WI38 (cell line): ENCODE data around the gene MACO1.
"Not testable (repeated sequence)": the region's sequence is repeated elsewhere in the genome, so short reads cannot be mapped to it uniquely, and the experiment has no call there.

Experiments
- H3K4me3 ChIP-seq: 2 replicates; pipeline ENCODE4 v1.5.1; 2011; ENCODE audit warnings: low read depth, mild to moderate bottlenecking, control low read depth, low read length
- CTCF ChIP-seq: IDR thresholded peaks from 2 replicates; pipeline ENCODE4 v1.5.1; 2012; ENCODE audit warnings: low read depth, mild to moderate bottlenecking, control low read depth, low read length

MACO1 gene

GRCh38 chr1:25442178-25442577 is 11.5 kb downstream of the MACO1 start:
- TF ChIP-seq CTCF = no peak
- H3K4me3 ChIP-seq = no peak overlapping the region

GRCh38 chr1:25443030-25443699 is 12.5 kb downstream of the MACO1 start:
- no peak for TF ChIP-seq CTCF
- no peak overlapping the region for H3K4me3 ChIP-seq

- H3K4me3 ChIP-seq = not testable (repeated sequence)
Measured at GRCh38 chr1:25444604-25445003, 13.9 kb downstream of the MACO1 start.

- TF ChIP-seq CTCF = no peak
Measured at GRCh38 chr1:25445993-25446538, 15.4 kb downstream of the MACO1 start.

GRCh38 chr1:25447547-25447946 is 16.9 kb downstream of the MACO1 start:
- no peak for TF ChIP-seq CTCF
- H3K4me3 ChIP-seq = no peak overlapping the region

More at GRCh38 chr1:25445993-25446538, 15.4 kb downstream of the MACO1 start:
- no peak overlapping the region for H3K4me3 ChIP-seq

GRCh38 chr1:25450891-25451290 is 20.2 kb downstream of the MACO1 start:
- no peak for TF ChIP-seq CTCF
- no peak overlapping the region for H3K4me3 ChIP-seq

- H3K4me3 ChIP-seq = no peak overlapping the region
- no peak for TF ChIP-seq CTCF
Measured at GRCh38 chr1:25451908-25452307, 21.2 kb downstream of the MACO1 start.

- H3K4me3 ChIP-seq = no peak overlapping the region
- no peak for TF ChIP-seq CTCF
Measured at GRCh38 chr1:25456502-25456901, 25.8 kb downstream of the MACO1 start.
